BJ (cell line): ENCODE results near the gene CALD1. TPM values are rescaled to one million over a fixed set of nuclear protein-coding genes. Genes with fewer than 3 reads are reported as not detected.

Experiments
- CTCF ChIA-PET: fragments of 350-600 bp; formaldehyde crosslinking; extraction: SDS; loops from one replicate; lab custom pipeline; 2021; ENCODE audit warnings: antibody characterized with exemption, inconsistent platforms; lab: Yijun Ruan, JAX
- POLR2A ChIA-PET: fragments of 300-600 bp; sonication (Branson Sonifier 250); formaldehyde crosslinking; extraction: SDS; loops from one replicate; lab custom pipeline; 2021; ENCODE audit warnings: antibody characterized with exemption; lab: Charles Lee
- DNase-seq: peaks from one replicate; pipeline ENCODE4 v3.0.0-alpha.2; 2011; ENCODE audit warnings: low read depth
- H3K27me3 ChIP-seq: 2 replicates; pipeline ENCODE4 v1.6.0; 2011; ENCODE audit warnings: low read length; ENCODE audit not compliant: control insufficient read depth, insufficient read depth
- H3K36me3 ChIP-seq: 2 replicates; pipeline ENCODE4 v1.5.1; 2011; ENCODE audit warnings: low read length; ENCODE audit not compliant: control insufficient read depth, insufficient read depth
- H3K4me3 ChIP-seq: 2 replicates; pipeline ENCODE4 v1.5.1; 2011; ENCODE audit warnings: low read depth, mild to moderate bottlenecking, control low read depth, low read length
- CTCF ChIP-seq: IDR thresholded peaks from 2 replicates; pipeline ENCODE4 v1.5.1; 2011; ENCODE audit warnings: low read depth, mild to moderate bottlenecking, control low read depth, inconsistent platforms, low read length, moderate library complexity; ENCODE audit not compliant: insufficient read depth
- polyA plus RNA-seq: library from polyadenylated mRNA; depleted of rRNA; stranded (reverse); fragments of >200 nt; gene quantifications from 2 replicates; pipeline ENCODE4 v1.2.3, GENCODE V29; 2011

CALD1 gene
- polyA plus RNA-seq, 1 experiment = 1,629 TPM

GRCh38 chr7:134874407-134874806, 95.0 kb downstream of the CALD1 start:
- no peak for TF ChIP-seq CTCF
- H3K36me3 ChIP-seq = peaks cover 6% of the 10 kb centered on the region; the same call in 1 of the 2 replicates
- ChIA-PET CTCF (interaction anchor here (1.9 kb wide), 1 partner anchor 14 kb away, joined by 5 read pairs; no protein-coding TSS in a partner anchor), POLR2A (interaction anchor here (0.5 kb wide), 1 partner anchor 21 kb away, joined by 3 read pairs; no protein-coding TSS in a partner anchor)
- H3K4me3 ChIP-seq = no peak overlapping the region
- DNase-seq = no peak
- no peaks in the 10 kb centered on the region for H3K27me3 ChIP-seq

- ChIA-PET POLR2A (no interaction called here), CTCF (interaction anchor here (1.9 kb wide), 1 partner anchor 13 kb away, joined by 5 read pairs; no protein-coding TSS in a partner anchor)
- 0 out of 2 replicates have a peak, but pooled peaks cover 1% of the 10 kb centered on the region for H3K36me3 ChIP-seq
- no peaks in the 10 kb centered on the region for H3K27me3 ChIP-seq
- DNase-seq = peak; percentile 57
- H3K4me3 ChIP-seq = no peak overlapping the region
- TF ChIP-seq CTCF = no peak
Observed at GRCh38 chr7:134875867-134876266, 96.4 kb downstream of the CALD1 start.

GRCh38 chr7:134878746-134879357, 99.4 kb downstream of the CALD1 start:
- Histone ChIP-seq H3K4me3 (no peak overlapping the region), H3K36me3 (peaks cover 1% of the 10 kb centered on the region; the same call in 1 of the 2 replicates), H3K27me3 (no peaks in the 10 kb centered on the region)
- CTCF ChIA-PET = interaction anchor here (0.7 to 1.0 kb wide), 4 partner anchors 8 to 246 kb away, joined by 3 to 5 read pairs (median 3); no protein-coding TSS in a partner anchor
- TF ChIP-seq CTCF = no peak
- POLR2A ChIA-PET = no interaction called here
- no peak for DNase-seq

GRCh38 chr7:134879815-134880475, 100.5 kb downstream of the CALD1 start:
- TF ChIP-seq CTCF = no peak
- Histone ChIP-seq H3K4me3 (no peak overlapping the region), H3K27me3 (no peaks in the 10 kb centered on the region), H3K36me3 (peaks cover 1% of the 10 kb centered on the region; the same call in 1 of the 2 replicates)
- DNase-seq = no peak
- POLR2A ChIA-PET = no interaction called here
- CTCF ChIA-PET = interaction anchor here (0.6 to 1.0 kb wide), 4 partner anchors 9 to 161 kb away, joined by 3 read pairs; no protein-coding TSS in a partner anchor

GRCh38 chr7:134882481-134882880, 103.0 kb downstream of the CALD1 start:
- Histone ChIP-seq H3K27me3 (no peaks in the 10 kb centered on the region), H3K4me3 (no peak overlapping the region), H3K36me3 (no peaks in the 10 kb centered on the region; the same call in 1 of the 2 replicates)
- no peak for DNase-seq
- ChIA-PET POLR2A (no interaction called here), CTCF (no interaction called here)
- TF ChIP-seq CTCF = no peak
